ENCODE measurements around the gene HMOX2. TPM values are rescaled to one million over a fixed set of nuclear protein-coding genes. Genes with fewer than 3 reads are reported as not detected.

Gene HMOX2
- total RNA-seq, 6 donors from 2014 or later = 22.0 to 93.9 (median 53.8) TPM

DNA sequence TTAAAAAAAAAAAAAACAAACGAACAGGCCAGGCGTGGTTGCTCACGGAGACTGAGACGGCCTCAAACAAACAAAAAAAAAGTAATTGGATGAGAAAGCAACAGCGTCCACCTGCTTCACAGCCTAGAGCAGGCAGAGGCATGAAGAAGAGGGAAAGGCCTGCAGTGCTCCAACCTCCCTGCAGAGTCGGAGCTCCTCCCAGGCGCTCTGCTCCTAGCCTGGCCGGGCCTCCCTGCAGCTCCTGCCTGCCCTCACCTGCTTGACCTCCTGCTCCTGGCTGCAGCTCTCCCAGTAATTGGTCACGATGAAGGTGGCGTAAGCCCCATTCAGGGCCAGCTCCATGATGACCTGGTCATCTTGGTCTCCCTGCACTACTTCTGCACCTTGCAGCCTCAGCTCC, 7.2 kb upstream of the HMOX2 start:
- Histone ChIP-seq H3K27ac (no peak overlapping the region), H3K27me3 (no peaks in the 10 kb centered on the region), H3K36me3 (peaks cover 5 to 49% (median 36%) of the 10 kb centered on the region in 4 donors), H3K9me3 (no peaks in the 10 kb centered on the region), H3K4me1 (peaks cover 5 to 7% (median 7%) of the 10 kb centered on the region in 4 donors), H3K4me3 (no peak overlapping the region)
- no peak for TF ChIP-seq POLR2A (IDR thresholded peaks at IDR 0.05)
- TF ChIP-seq EP300 (IDR thresholded peaks at IDR 0.05) = no peak
- TF ChIP-seq, protein P1, sequence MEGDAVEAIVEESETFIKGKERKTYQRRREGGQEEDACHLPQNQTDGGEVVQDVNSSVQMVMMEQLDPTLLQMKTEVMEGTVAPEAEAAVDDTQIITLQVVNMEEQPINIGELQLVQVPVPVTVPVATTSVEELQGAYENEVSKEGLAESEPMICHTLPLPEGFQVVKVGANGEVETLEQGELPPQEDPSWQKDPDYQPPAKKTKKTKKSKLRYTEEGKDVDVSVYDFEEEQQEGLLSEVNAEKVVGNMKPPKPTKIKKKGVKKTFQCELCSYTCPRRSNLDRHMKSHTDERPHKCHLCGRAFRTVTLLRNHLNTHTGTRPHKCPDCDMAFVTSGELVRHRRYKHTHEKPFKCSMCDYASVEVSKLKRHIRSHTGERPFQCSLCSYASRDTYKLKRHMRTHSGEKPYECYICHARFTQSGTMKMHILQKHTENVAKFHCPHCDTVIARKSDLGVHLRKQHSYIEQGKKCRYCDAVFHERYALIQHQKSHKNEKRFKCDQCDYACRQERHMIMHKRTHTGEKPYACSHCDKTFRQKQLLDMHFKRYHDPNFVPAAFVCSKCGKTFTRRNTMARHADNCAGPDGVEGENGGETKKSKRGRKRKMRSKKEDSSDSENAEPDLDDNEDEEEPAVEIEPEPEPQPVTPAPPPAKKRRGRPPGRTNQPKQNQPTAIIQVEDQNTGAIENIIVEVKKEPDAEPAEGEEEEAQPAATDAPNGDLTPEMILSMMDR (IDR thresholded peaks at IDR 0.05) = no peak
- TF ChIP-seq POLR2AphosphoS5 (IDR thresholded peaks at IDR 0.05) = no peak
- WGBS, 2 donors = 92 to 96% methylated on average over 10 of the region's 10 CpGs
- ATAC-seq (ENCODE audit: low FRiP score in 2 of 2) (no peak), DNase-seq (no peak)

DNA sequence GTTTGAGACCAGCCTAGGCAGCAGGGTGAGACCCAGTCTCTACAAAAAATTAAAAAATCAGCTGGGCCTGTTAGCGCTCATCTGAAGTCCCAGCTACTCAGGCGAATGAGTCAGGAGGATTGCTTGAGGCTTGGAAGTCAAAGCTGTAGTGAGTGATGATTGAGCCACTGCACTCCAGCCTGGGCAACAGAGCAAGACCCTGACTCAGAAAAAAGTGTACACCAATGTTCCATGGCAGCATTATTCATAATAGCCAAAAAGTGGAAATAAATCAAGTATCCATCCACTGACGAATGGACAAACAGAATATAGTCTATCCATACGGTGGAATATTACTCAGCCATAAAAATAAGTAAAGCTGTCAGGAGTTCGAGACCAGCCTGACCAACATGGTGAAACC, 4.3 kb upstream of the HMOX2 start:
- Histone ChIP-seq H3K4me3 (no peak overlapping the region), H3K4me1 (peaks cover 18 to 29% (median 24%) of the 10 kb centered on the region in 4 donors), H3K27me3 (no peaks in the 10 kb centered on the region), H3K27ac (no peak overlapping the region), H3K36me3 (peaks cover 4 to 20% (median 13%) of the 10 kb centered on the region in 4 donors), H3K9me3 (no peaks in the 10 kb centered on the region)
- TF ChIP-seq, protein P1 (IDR thresholded peaks at IDR 0.05) = no peak
- no peak for TF ChIP-seq EP300 (IDR thresholded peaks at IDR 0.05)
- no peak for TF ChIP-seq POLR2A (IDR thresholded peaks at IDR 0.05)
- no peak for TF ChIP-seq POLR2AphosphoS5 (IDR thresholded peaks at IDR 0.05)
- ATAC-seq (ENCODE audit: low FRiP score in 2 of 2) (no peak), DNase-seq (no peak)
- WGBS, 2 donors = 91 to 93% methylated on average over 5 of the region's 5 CpGs

DNA sequence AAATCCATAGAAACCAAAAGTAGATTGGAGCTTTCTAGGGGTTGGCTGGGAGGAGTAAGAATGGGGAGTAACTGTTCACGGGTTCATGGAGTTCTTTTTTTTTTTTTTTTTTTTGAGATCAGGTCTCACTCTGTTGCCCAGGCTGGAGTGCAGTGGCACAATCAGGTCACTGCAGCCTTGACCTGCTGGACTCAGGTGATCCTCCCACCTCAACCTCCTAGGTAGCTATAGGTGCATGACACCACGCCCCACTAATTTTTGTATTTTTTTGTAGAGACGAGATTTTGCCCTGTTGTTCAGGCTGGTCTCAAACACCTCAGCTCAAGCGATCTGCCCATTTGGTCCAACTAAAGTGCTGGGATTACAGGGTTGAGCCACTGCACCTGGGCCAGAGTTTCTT, 3.3 kb upstream of the HMOX2 start:
- no peak overlapping the region for H3K27ac ChIP-seq
- TF ChIP-seq POLR2A (IDR thresholded peaks at IDR 0.05) (no peak), EP300 (IDR thresholded peaks at IDR 0.05) (no peak), POLR2AphosphoS5 (IDR thresholded peaks at IDR 0.05) (no peak)
- TF ChIP-seq, protein P1 (IDR thresholded peaks at IDR 0.05) = no peak

DNA sequence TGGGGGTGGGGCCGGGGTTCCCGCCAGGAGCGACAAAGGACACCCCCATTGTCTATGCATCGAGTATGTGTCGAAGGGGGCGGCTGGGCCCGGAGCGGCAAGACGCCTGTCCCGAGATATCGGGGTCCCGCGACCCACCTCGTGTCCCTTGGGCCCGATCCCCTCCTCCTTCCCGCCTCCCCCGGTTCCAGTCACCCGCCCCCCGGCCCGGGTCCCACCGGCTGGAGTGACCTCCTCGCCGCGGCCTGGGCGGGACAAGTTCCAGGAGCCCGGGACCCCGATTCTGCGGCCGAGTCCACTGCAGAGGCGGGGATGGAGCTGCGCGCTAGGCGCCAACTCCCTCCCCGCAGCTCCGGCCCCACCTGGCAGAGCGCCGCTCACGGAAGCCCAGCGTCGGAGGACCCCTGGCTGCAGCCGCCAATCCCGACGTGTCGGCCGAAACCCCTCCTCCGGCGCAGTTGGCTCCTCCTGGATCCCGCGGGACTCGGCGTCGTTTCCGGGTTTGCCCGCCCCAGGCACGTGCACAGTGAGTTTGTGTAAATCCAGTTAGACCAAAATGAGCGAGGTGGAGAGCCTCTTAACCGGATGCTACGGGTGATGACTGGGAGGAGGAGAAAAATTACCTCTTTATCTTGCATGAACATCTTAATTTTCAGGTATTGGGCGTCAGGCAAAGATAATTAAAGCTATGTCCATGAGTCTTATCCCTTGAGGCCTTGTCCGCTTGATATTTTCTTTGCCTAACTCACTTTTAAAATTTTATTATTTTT, 1.8 kb upstream of the HMOX2 start, which contains the start of gene NMRAL1:
Gene NMRAL1, minus strand, starts transcription at position 434 of the 770 bp plus-strand sequence. CDS start 493 bp downstream, outside the sequence.
- Histone ChIP-seq H3K27me3 (no peaks in the 10 kb centered on the region), H3K36me3 (peaks cover 0 to 2% (median 1%) of the 10 kb centered on the region in 4 donors), H3K9me3 (no peaks in the 10 kb centered on the region), H3K27ac (peak within 1 kb of the TSS; percentile 75 to 87 (median 84)), H3K4me3 (peak within 1 kb of the TSS; percentile 53 to 89 (median 73)), H3K4me1 (peaks cover 29 to 48% (median 33%) of the 10 kb centered on the region in 4 donors)
- ATAC-seq (ENCODE audit: low FRiP score in 2 of 2) (peak; percentile 85), DNase-seq (peak; percentile 96)
- TF ChIP-seq, protein P1 (IDR thresholded peaks at IDR 0.05) = peak in 3 of 6 experiments; percentile 8 to 43 (median 19)
- TF ChIP-seq EP300 (IDR thresholded peaks at IDR 0.05) (peak in 1 of 4 donors; percentile 24), POLR2AphosphoS5 (IDR thresholded peaks at IDR 0.05) (peak; percentile 71 to 85), POLR2A (IDR thresholded peaks at IDR 0.05) (peak in 1 of 4 donors; percentile 76)
- 3 to 20% methylated on average over 5 to 58 of the region's 60 CpGs for WGBS, 2 donors

More for the DNA sequence above, 3.3 kb upstream of the HMOX2 start:
- 66 to 82% methylated on average over 4 of the region's 4 CpGs for WGBS, 2 donors
- Histone ChIP-seq H3K4me3 (no peak overlapping the region), H3K4me1 (peaks cover 24 to 39% (median 29%) of the 10 kb centered on the region in 4 donors), H3K9me3 (no peaks in the 10 kb centered on the region), H3K27me3 (no peaks in the 10 kb centered on the region), H3K36me3 (peaks cover 0 to 14% (median 8%) of the 10 kb centered on the region in 4 donors)
- ATAC-seq (ENCODE audit: low FRiP score in 2 of 2) (no peak), DNase-seq (no peak)

All from upper lobe of left lung (tissue), 6 donors.